Measurements from ENCODE around the gene SEC11C.

SEC11C gene

GRCh38 chr18:59148192-59148591 lies 8.5 kb downstream of the SEC11C start:
- DNase-seq, result no peak
- no peaks in the 10 kb centered on the region for H3K9me3 ChIP-seq

GRCh38 chr18:59149007-59149406 lies 9.3 kb downstream of the SEC11C start:
- H3K27me3 ChIP-seq, result no peaks in the 10 kb centered on the region
- no peak for TF ChIP-seq CTCF (IDR thresholded peaks at IDR 0.05)
- DNase-seq, result no peak
- no peak overlapping the region for H3K27ac ChIP-seq
- H3K4me3 ChIP-seq, result no peak overlapping the region
- H3K9me3 ChIP-seq, result no peaks in the 10 kb centered on the region
- peaks cover 13 to 45% (median 28%) of the 10 kb centered on the region in 3 donors for H3K36me3 ChIP-seq
- H3K4me1 ChIP-seq, result no peaks in the 10 kb centered on the region
- intact Hi-C loops (cut with DNase I; ENCODE audit: low total_unique reads), result no loop called here

More at GRCh38 chr18:59148192-59148591, 8.5 kb downstream of the SEC11C start:
- intact Hi-C loops (cut with DNase I; ENCODE audit: low total_unique reads), result no loop called here
- Histone ChIP-seq H3K27me3 (no peaks in the 10 kb centered on the region), H3K4me3 (no peak overlapping the region), H3K27ac (no peak overlapping the region), H3K4me1 (no peaks in the 10 kb centered on the region), H3K36me3 (peaks cover 13 to 37% (median 20%) of the 10 kb centered on the region in 3 donors)
- TF ChIP-seq CTCF (IDR thresholded peaks at IDR 0.05), result no peak

- DNase-seq, result no peak
- no peaks in the 10 kb centered on the region for H3K9me3 ChIP-seq
- H3K27ac ChIP-seq, result no peak overlapping the region
- H3K4me1 ChIP-seq, result no peaks in the 10 kb centered on the region
- H3K27me3 ChIP-seq, result no peaks in the 10 kb centered on the region
- no peak overlapping the region for H3K4me3 ChIP-seq
- no peak for TF ChIP-seq CTCF (IDR thresholded peaks at IDR 0.05)
- intact Hi-C loops (cut with DNase I; ENCODE audit: low total_unique reads), result no loop called here
- H3K36me3 ChIP-seq, result peaks cover 13 to 49% (median 29%) of the 10 kb centered on the region in 3 donors
Observed at GRCh38 chr18:59149416-59149815, 9.7 kb downstream of the SEC11C start.

GRCh38 chr18:59150236-59150635 lies 10.6 kb downstream of the SEC11C start:
- H3K4me1 ChIP-seq, result no peaks in the 10 kb centered on the region
- intact Hi-C loops (cut with DNase I; ENCODE audit: low total_unique reads), result no loop called here
- H3K9me3 ChIP-seq, result no peaks in the 10 kb centered on the region
- H3K36me3 ChIP-seq, result peaks cover 13 to 55% (median 37%) of the 10 kb centered on the region in 3 donors
- H3K27ac ChIP-seq, result no peak overlapping the region
- H3K27me3 ChIP-seq, result no peaks in the 10 kb centered on the region
- TF ChIP-seq CTCF (IDR thresholded peaks at IDR 0.05), result no peak
- DNase-seq, result no peak
- no peak overlapping the region for H3K4me3 ChIP-seq

GRCh38 chr18:59155153-59155552 lies 15.5 kb downstream of the SEC11C start:
- no peak overlapping the region for H3K4me3 ChIP-seq
- no peak for DNase-seq
- TF ChIP-seq CTCF (IDR thresholded peaks at IDR 0.05), result no peak
- H3K36me3 ChIP-seq, result peaks cover 31 to 80% (median 40%) of the 10 kb centered on the region in 3 donors
- no peaks in the 10 kb centered on the region for H3K9me3 ChIP-seq
- no peaks in the 10 kb centered on the region for H3K4me1 ChIP-seq
- H3K27me3 ChIP-seq, result no peaks in the 10 kb centered on the region
- H3K27ac ChIP-seq, result no peak overlapping the region
- intact Hi-C loops (cut with DNase I; ENCODE audit: low total_unique reads), result no loop called here

GRCh38 chr18:59156316-59156715 lies 16.6 kb downstream of the SEC11C start:
- Histone ChIP-seq H3K4me1 (no peaks in the 10 kb centered on the region), H3K27ac (no peak overlapping the region), H3K36me3 (peaks cover 29 to 69% (median 31%) of the 10 kb centered on the region in 3 donors), H3K27me3 (no peaks in the 10 kb centered on the region), H3K9me3 (no peaks in the 10 kb centered on the region), H3K4me3 (no peak overlapping the region)
- no peak for TF ChIP-seq CTCF (IDR thresholded peaks at IDR 0.05)
- DNase-seq, result no peak
- intact Hi-C loops (cut with DNase I; ENCODE audit: low total_unique reads), result no loop called here

Data from tibial artery (tissue), 4 donors.